ENCODE data around the gene SMYD1.

Gene SMYD1

DNA sequence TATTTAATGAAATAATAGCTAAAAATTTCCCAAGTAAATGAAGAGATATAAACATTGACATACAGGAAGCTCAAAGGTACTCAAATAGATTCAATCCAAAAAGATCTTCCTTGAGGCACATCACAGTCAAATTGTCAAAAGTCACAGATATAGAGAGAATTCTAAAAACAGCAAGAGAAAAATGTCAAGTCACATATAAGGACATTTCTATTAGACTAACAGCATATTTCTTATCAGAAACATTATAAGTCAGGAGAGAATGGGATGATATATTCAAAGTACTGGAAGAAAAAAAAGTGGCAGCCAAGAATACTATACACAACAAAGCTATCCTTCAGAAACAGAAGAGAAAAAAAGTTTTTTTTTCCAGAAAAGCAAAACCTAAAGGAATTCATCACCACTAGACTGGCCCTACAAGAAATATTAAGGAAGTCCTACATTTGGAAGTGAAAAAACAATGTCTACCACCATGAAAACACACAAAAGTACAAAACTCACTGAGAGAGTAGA, 81.4 kb downstream of the SMYD1 start:
- no peak for DNase-seq

DNA sequence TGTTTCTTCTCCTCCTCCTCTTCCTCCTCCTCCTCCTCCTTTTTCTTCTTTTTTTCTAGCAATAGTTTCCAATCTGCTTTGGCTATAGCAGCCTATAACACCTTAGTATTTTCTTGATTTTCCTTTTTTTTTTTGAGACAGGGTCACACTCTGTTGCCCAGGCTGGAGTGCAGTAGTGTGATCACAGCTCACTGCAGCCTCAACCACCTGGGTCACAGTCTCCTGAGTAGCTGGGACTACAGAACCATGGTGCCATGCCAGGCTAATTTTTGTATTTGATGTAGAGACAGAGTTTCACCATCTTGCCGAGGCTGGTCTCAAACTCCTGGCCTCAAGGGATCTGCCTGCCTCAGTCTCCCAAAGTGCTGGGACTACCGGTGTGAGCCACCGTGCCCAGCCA, 91.9 kb downstream of the SMYD1 start:
- no peak for DNase-seq

DNA sequence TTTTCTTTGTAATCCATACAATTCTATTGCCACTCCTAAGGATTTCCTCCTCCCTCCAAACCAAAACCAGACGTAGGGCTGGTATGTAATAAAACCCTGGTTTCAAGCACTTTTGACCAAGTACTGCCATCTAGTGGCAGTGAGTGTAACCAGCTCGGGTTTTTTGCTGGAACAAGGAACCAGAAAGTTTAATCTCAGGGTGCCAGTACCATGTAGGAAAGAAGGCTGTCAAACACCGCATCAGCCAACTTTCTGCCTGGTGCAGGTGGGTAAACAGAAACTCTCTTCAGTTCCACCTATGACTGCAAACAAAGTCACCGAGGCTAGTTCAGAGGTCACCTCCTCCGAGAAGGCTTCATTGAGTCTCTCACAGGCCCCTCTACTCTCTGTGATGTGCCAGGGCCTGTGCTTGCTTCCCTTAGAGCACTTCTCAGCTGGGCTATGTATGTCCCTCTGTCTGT, 92.4 kb downstream of the SMYD1 start:
- peak; percentile 36 for DNase-seq

DNA sequence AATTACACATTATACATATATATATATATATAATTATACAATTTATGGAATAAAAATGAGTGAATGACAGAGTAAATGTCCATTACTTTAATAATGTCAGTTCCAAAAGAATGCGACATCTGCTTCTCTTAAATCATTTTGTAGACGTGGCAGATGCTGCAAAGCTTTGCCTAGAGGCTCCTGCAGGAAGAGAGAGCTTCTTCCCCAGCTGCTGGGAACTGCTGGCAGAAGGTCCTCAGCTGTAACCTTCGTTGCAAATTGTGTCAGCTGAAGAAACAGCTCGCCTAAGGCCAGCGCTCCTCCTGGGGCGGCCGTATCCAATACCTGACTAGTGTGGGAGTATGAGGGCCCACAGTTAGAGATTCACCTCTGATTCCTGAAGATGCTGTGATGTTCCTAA, 92.9 kb downstream of the SMYD1 start:
- DNase-seq = no peak

DNA sequence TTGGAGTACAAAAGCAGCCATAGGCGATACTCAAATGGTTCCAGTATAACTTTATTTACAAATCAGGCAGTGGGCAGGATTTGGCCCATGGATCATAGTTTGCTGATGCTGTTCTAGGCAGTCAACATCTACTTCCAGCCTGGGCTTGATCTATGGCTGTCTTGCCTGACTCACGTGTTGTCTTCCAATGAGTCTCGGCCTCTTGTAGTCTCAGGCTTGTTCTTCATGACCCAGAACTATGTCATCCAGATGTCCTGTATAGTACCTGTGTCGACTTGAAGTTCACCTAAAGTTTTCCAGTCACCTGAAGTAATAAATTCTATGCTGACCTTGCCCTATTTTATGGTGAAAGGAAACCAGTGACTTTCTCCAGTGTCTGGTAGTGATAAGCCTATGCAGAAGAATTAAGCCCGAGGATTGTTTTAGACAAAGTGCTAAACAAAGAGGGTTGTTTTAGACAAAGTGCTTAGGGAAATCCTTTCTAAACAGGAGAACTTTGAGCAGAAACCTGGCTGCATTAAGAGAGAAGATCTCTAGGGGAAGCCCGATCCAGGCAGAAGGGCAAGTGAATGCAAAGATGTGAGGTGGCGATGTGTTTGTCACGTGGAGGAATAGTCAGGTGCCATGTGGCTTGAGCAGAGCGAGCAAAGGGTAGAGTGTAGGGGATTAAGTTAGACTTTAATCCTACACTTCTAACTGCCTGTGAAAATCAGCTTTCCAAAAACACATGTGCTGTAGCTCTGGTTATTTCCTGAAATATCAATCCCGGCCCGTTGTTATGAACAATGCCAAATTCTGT, 94.0 kb downstream of the SMYD1 start:
- DNase-seq = no peak

Measured in CD4-positive, alpha-beta T cell treated with Interferon gamma for 1 hour (primary cell).